Panc1 (cell line): Measurements from ENCODE around the gene CTTNBP2NL. TPM values are rescaled to one million over a fixed set of nuclear protein-coding genes. Genes with fewer than 3 reads are reported as not detected.

Source experiments
- ATAC-seq: fragments of 200-7000 bp; cut with Tn5 transposase; 2 replicates; pipeline ENCODE4 v1.9.1; 2020; ENCODE audit warnings: mild to moderate bottlenecking, moderate library complexity
- BruUV-seq: library from RNA; stranded (reverse); fragments of 400-500 nt; replicated peaks from 2 replicates; lab custom pipeline; 2021; lab: Mats Ljungman, UMichigan
- CTCF ChIA-PET: fragments of 300-600 bp; sonication (Branson Sonifier 250); formaldehyde crosslinking; loops from one replicate; lab custom pipeline; 2022; ENCODE audit warnings: antibody characterized with exemption; lab: Charles Lee
- POLR2A ChIA-PET: fragments of 300-600 bp; sonication (Branson Sonifier 250); formaldehyde crosslinking; loops from one replicate; lab custom pipeline; 2022; ENCODE audit warnings: antibody characterized with exemption; lab: Charles Lee
- DNase-seq: peaks from one replicate; pipeline ENCODE4 v3.0.0-alpha.2; 2010; ENCODE audit warnings: low read depth, low spot score
- H3K27ac ChIP-seq: 2 replicates; pipeline ENCODE4 v1.5.1; 2011; ENCODE audit warnings: mild to moderate bottlenecking, low read length, inconsistent platforms
- H3K27me3 ChIP-seq: fragments of 200-500 bp; sonication (Bioruptor generic); 2 replicates; pipeline ENCODE4 v1.6.0; 2014; ENCODE audit warnings: low read length, inconsistent platforms; ENCODE audit not compliant: control insufficient read depth, insufficient read depth
- H3K36me3 ChIP-seq: fragments of 200-500 bp; sonication (Bioruptor generic); 2 replicates; pipeline ENCODE4 v1.5.1; 2014; ENCODE audit warnings: inconsistent platforms, mild to moderate bottlenecking, low read length, moderate library complexity; ENCODE audit not compliant: control insufficient read depth, insufficient read depth
- H3K4me1 ChIP-seq: 2 replicates; pipeline ENCODE4 v1.5.1; 2011; ENCODE audit warnings: inconsistent platforms, mild to moderate bottlenecking, low read length, moderate library complexity; ENCODE audit not compliant: control insufficient read depth, insufficient read depth
- H3K4me3 ChIP-seq, 2 experiments: 2 replicates each; pipeline ENCODE4 v1.5.1; 2011 to 2012; ENCODE audit warnings: low read depth in 2 of 2, low read length in 2 of 2, mild to moderate bottlenecking in 2 of 2, inconsistent platforms in 1 of 2, moderate library complexity in 1 of 2
- H3K9me3 ChIP-seq: fragments of 200-500 bp; sonication (Bioruptor generic); 2 replicates; pipeline ENCODE4 v1.5.1; 2014; ENCODE audit warnings: low read depth, mild to moderate bottlenecking, inconsistent platforms, low read length, moderate library complexity; ENCODE audit not compliant: control insufficient read depth, insufficient read depth
- CTCF ChIP-seq: fragments of 450-650 bp; IDR thresholded peaks from 2 replicates; pipeline ENCODE4 v1.5.1; 2017; ENCODE audit warnings: mild to moderate bottlenecking
- POLR2AphosphoS5 ChIP-seq: IDR thresholded peaks from 2 replicates; pipeline ENCODE4 v1.6.1; 2012; ENCODE audit warnings: mild to moderate bottlenecking, low read depth, low read length, moderate library complexity
- REST ChIP-seq, 2 experiments: IDR thresholded peaks; 2 replicates each; pipeline ENCODE4 v1.6.1; 2011 to 2012; ENCODE audit warnings: low read depth in 2 of 2, control low read depth in 1 of 2, low read length in 1 of 2, mild to moderate bottlenecking in 1 of 2, moderate library complexity in 1 of 2; ENCODE audit not compliant: insufficient read depth in 1 of 2
- SIN3A ChIP-seq: IDR thresholded peaks from 2 replicates; pipeline ENCODE4 v1.6.1; 2012; ENCODE audit warnings: low read depth, mild to moderate bottlenecking, low read length, moderate library complexity, borderline replicate concordance; ENCODE audit not compliant: insufficient read depth
- TCF7L2 ChIP-seq: IDR thresholded peaks from 2 replicates; pipeline ENCODE4 v1.6.1; 2011; ENCODE audit warnings: mild to moderate bottlenecking, low read depth, low read length, inconsistent platforms
- in situ Hi-C: cut with HindIII; loops from 2 replicates; pipeline ENCODE4 v1.10.0; 2016; ENCODE audit warnings: low sequenced_read_pairs, low pct_unique_long_range_greater_than_20kb
- intact Hi-C: fragments of 100-400 bp; cut with micrococcal nuclease; formaldehyde crosslinking; loops from one replicate; pipeline ENCODE4 v1.10.0; 2022; ENCODE audit not compliant: unreplicated experiment
- total RNA-seq: library from RNA; stranded (reverse); gene quantifications from one replicate; pipeline ENCODE4 v1.2.1, GENCODE V29; 2021; ENCODE audit not compliant: unreplicated experiment

Gene CTTNBP2NL
- total RNA-seq, 1 experiment from 2014 or later, result 18.4 TPM

DNA sequence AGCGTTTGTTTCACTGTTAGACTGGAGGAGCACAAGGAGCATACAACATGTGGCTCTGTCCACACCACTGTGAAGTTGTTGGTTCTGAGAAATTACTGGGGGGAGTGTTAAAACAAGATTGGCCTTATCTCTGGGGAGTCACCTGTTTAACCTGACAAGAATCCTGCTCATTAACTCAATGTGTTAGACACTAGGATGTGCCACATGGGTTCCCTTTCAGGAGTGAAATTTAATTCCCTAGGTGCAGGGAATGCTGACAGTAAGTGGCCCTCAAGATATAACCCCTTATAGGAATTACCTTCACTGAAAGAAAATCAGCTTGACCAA lies 66.9 kb downstream of the CTTNBP2NL start:
- ChIA-PET POLR2A (interaction anchor here (0.6 kb wide), 1 partner anchor 86 kb away, joined by 3 read pairs; no protein-coding TSS in a partner anchor), CTCF (interaction anchor here (0.8 kb wide), 1 partner anchor 72 kb away, joined by 3 read pairs; no protein-coding TSS in a partner anchor)
- no peak for ATAC-seq
- Histone ChIP-seq H3K4me3 (no peak overlapping the region), H3K4me1 (no peaks in the 10 kb centered on the region; the same call in 1 of the 2 replicates), H3K27ac (no peak overlapping the region), H3K27me3 (no peaks in the 10 kb centered on the region), H3K9me3 (no peaks in the 10 kb centered on the region), H3K36me3 (no peaks in the 10 kb centered on the region)
- no TSS peak for BruUV-seq
- in situ Hi-C loops, result no loop called here
- no peak for TF ChIP-seq CTCF
- TF ChIP-seq POLR2AphosphoS5, result no peak
- TF ChIP-seq REST (IDR thresholded peaks at IDR 0.05; ENCODE audit: insufficient read depth in 1 of 2, low read depth in 2 of 2, low read length in 1 of 2), result no peak
- TF ChIP-seq SIN3A, result no peak
- no peak for TF ChIP-seq TCF7L2
- no peak for DNase-seq
- intact Hi-C loops, result no loop called here

DNA sequence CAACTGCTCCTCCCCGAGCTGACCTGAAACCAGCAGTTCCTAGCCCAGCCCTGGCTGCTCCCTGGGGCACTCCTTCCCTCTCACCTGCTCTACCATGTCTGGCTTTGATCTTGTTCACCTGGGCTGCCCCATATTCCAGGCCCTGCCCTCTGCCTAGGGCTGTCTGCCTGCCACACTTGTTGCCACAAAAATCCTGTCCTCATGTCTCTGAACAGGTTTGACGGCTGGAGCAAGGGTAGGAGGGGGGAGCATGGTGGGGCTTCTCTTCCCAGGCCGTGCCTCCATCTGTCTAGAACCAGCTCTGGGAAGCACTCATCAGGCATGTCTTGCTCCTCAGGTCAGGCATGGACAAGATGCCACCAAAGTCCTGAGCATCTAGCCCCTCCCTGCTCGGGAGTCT lies 68.5 kb downstream of the CTTNBP2NL start:
- Histone ChIP-seq H3K9me3 (no peaks in the 10 kb centered on the region), H3K4me3 (no peak overlapping the region), H3K27ac (no peak overlapping the region), H3K27me3 (no peaks in the 10 kb centered on the region), H3K4me1 (no peaks in the 10 kb centered on the region; the same call in 1 of the 2 replicates), H3K36me3 (no peaks in the 10 kb centered on the region)
- ATAC-seq (no peak), DNase-seq (no peak)
- ChIA-PET CTCF (no interaction called here), POLR2A (no interaction called here)
- TF ChIP-seq SIN3A (no peak), REST (IDR thresholded peaks at IDR 0.05; ENCODE audit: insufficient read depth in 1 of 2, low read depth in 2 of 2, low read length in 1 of 2) (no peak), TCF7L2 (no peak), CTCF (no peak), POLR2AphosphoS5 (no peak)
- intact Hi-C loops (no loop called here), in situ Hi-C loops (no loop called here)
- BruUV-seq, result no TSS peak
